Liver (tissue), 9 donors: Measurements from ENCODE around the gene MUS81. TPM values are rescaled to one million over a fixed set of nuclear protein-coding genes. Genes with fewer than 3 reads are reported as not detected.
"Not testable (repeated sequence)": the region's sequence is repeated elsewhere in the genome, so short reads cannot be mapped to it uniquely, and the experiment has no call there.

Experiments used
- DNase-seq: peaks from one replicate; pipeline ENCODE4 v3.0.0-alpha.2; 2017; ENCODE audit warnings: low spot score
- H3K27ac ChIP-seq, 2 donors: one replicate each; pipeline ENCODE4 v1.7.0; 2013; ENCODE audit warnings: inconsistent platforms in 2 of 2, low read length in 2 of 2, control low read depth in 1 of 2, low read depth in 1 of 2, mild to moderate bottlenecking in 1 of 2
- H3K27me3 ChIP-seq, 4 donors: one replicate each; pipeline versions ENCODE4 v1.6.1 to v1.7.0; 2013; ENCODE audit warnings: low read length in 3 of 4, inconsistent platforms in 1 of 4, mild to moderate bottlenecking in 1 of 4, moderate library complexity in 1 of 4; ENCODE audit not compliant: control insufficient read depth in 4 of 4, insufficient read depth in 4 of 4
- H3K36me3 ChIP-seq, 4 donors: one replicate each; pipeline versions ENCODE4 v1.6.1 to v1.7.0; 2013; ENCODE audit warnings: low read length in 3 of 4, mild to moderate bottlenecking in 3 of 4, low read depth in 1 of 4, moderate library complexity in 1 of 4; ENCODE audit not compliant: control insufficient read depth in 4 of 4, insufficient read depth in 3 of 4
- H3K4me1 ChIP-seq, 4 donors: one replicate each; pipeline versions ENCODE4 v1.6.1 to v1.7.0; 2013; ENCODE audit warnings: low read length in 3 of 4, mild to moderate bottlenecking in 3 of 4, moderate library complexity in 1 of 4; ENCODE audit not compliant: control insufficient read depth in 4 of 4, insufficient read depth in 4 of 4
- H3K4me3 ChIP-seq, 3 donors: one replicate each; pipeline versions ENCODE4 v1.6.1 to v1.7.0; 2013; ENCODE audit warnings: low read length in 3 of 3, control low read depth in 1 of 3, low read depth in 1 of 3, mild to moderate bottlenecking in 1 of 3
- H3K9ac ChIP-seq, 2 donors: one replicate each; pipeline ENCODE4 v1.7.0; 2013; ENCODE audit warnings: low read length in 2 of 2, mild to moderate bottlenecking in 2 of 2, moderate library complexity in 2 of 2, control low read depth in 1 of 2, low read depth in 1 of 2
- H3K9me3 ChIP-seq, 4 donors: one replicate each; pipeline versions ENCODE4 v1.6.1 to v1.7.0; 2013; ENCODE audit warnings: low read length in 3 of 4; ENCODE audit not compliant: control insufficient read depth in 4 of 4
- ATF3 ChIP-seq: IDR thresholded peaks from 2 replicates; pipeline ENCODE4 v1.6.1; 2016; ENCODE audit warnings: antibody characterized with exemption
- EGR1 ChIP-seq, 2 donors: IDR thresholded peaks; 2 replicates each; pipeline ENCODE4 v1.6.1; 2016 to 2018; ENCODE audit warnings: antibody characterized with exemption in 2 of 2, low read depth in 2 of 2
- FOXA1 ChIP-seq: IDR thresholded peaks from 2 replicates; pipeline ENCODE4 v1.6.1; 2016; ENCODE audit warnings: antibody characterized with exemption
- FOXA2 ChIP-seq: IDR thresholded peaks from 2 replicates; pipeline ENCODE4 v1.6.1; 2016; ENCODE audit warnings: antibody characterized with exemption
- GABPA ChIP-seq, 2 donors: IDR thresholded peaks in 1 of 2; conservative IDR thresholded peaks in 1 of 2; 2 replicates each; pipeline ENCODE4 v1.6.1; 2016; ENCODE audit warnings: antibody characterized with exemption in 2 of 2, mild to moderate bottlenecking in 1 of 2, moderate library complexity in 1 of 2
- HNF4A ChIP-seq, 2 donors: conservative IDR thresholded peaks; 2 replicates each; pipeline ENCODE4 v1.6.1; 2016; ENCODE audit warnings: antibody characterized with exemption in 2 of 2, mild to moderate bottlenecking in 2 of 2
- HNF4G ChIP-seq: IDR thresholded peaks from 2 replicates; pipeline ENCODE4 v1.6.1; 2016; ENCODE audit warnings: antibody characterized with exemption
- JUND ChIP-seq, 2 donors: IDR thresholded peaks; 2 replicates each; pipeline ENCODE4 v1.6.1; 2016; ENCODE audit warnings: antibody characterized with exemption in 2 of 2
- MAX ChIP-seq: IDR thresholded peaks from 2 replicates; pipeline ENCODE4 v1.6.1; 2016; ENCODE audit warnings: antibody characterized with exemption
- NR2F2 ChIP-seq: IDR thresholded peaks from 2 replicates; pipeline ENCODE4 v1.6.1; 2016; ENCODE audit warnings: antibody characterized with exemption
- RAD21 ChIP-seq, 2 donors: IDR thresholded peaks; 2 replicates each; pipeline ENCODE4 v1.6.1; 2016; ENCODE audit warnings: antibody characterized with exemption in 2 of 2, mild to moderate bottlenecking in 2 of 2
- REST ChIP-seq: IDR thresholded peaks from 2 replicates; pipeline ENCODE4 v1.6.1; 2016; ENCODE audit warnings: antibody characterized with exemption, mild to moderate bottlenecking
- RXRA ChIP-seq, 2 donors: IDR thresholded peaks; 2 replicates each; pipeline ENCODE4 v1.6.1; 2017 to 2018; ENCODE audit warnings: antibody characterized with exemption in 2 of 2, mild to moderate bottlenecking in 1 of 2
- SP1 ChIP-seq: IDR thresholded peaks from 2 replicates; pipeline ENCODE4 v1.6.1; 2018; ENCODE audit warnings: antibody characterized with exemption, mild to moderate bottlenecking
- TAF1 ChIP-seq: conservative IDR thresholded peaks from 2 replicates; pipeline ENCODE4 v1.6.1; 2016; ENCODE audit warnings: antibody characterized with exemption, mild to moderate bottlenecking
- YY1 ChIP-seq: IDR thresholded peaks from 2 replicates; pipeline ENCODE4 v1.6.1; 2016; ENCODE audit warnings: antibody characterized with exemption, mild to moderate bottlenecking
- WGBS: extraction: QIAGEN DNeasy Blood & Tissue Kit; methylation state at CpG from one replicate; pipeline ENCODE4 v1.1.7; 2013; 5-methylcytosine and 5-hydroxymethylcytosine counted together
- polyA plus RNA-seq, 2 donors: library from polyadenylated mRNA; stranded (reverse) in 1 of 2; unstranded in 1 of 2; fragments of 200-250 nt in 1 of 2; fragments of >200 nt in 1 of 2; fragmentation: Nextera tagmentation in 1 of 2; extraction: Ambion mirVana in 1 of 2; gene quantifications; one replicate each; pipeline versions ENCODE4 v1.2.1 to v1.2.3, GENCODE V29; 2013 to 2015
- total RNA-seq, 2 donors: library from RNA; depleted of rRNA; stranded (reverse); fragments of >200 nt; gene quantifications; one replicate each; pipeline ENCODE4 v1.2.3, GENCODE V29; 2014
- TF ChIP-seq, protein P1 (sequence below): fragments of 150-350 bp; IDR thresholded peaks from 2 replicates; pipeline ENCODE4 v1.5.1; 2017; ENCODE audit warnings: improper control_type of control experiment, low read depth, low read length; ENCODE audit not compliant: missing input control
- TF ChIP-seq, protein P2 (sequence below): IDR thresholded peaks from 2 replicates; pipeline ENCODE4 v1.6.1; 2016; ENCODE audit warnings: antibody characterized with exemption
- donor health status: healthy.
- donor health status: healthy.
- donor health status: healthy.
- donor health status: healthy.
- donor health status: healthy.

The MUS81 gene
- total and polyA plus RNA-seq, 4 donors: 11.0 to 24.7 (median 16.5) TPM

DNA sequence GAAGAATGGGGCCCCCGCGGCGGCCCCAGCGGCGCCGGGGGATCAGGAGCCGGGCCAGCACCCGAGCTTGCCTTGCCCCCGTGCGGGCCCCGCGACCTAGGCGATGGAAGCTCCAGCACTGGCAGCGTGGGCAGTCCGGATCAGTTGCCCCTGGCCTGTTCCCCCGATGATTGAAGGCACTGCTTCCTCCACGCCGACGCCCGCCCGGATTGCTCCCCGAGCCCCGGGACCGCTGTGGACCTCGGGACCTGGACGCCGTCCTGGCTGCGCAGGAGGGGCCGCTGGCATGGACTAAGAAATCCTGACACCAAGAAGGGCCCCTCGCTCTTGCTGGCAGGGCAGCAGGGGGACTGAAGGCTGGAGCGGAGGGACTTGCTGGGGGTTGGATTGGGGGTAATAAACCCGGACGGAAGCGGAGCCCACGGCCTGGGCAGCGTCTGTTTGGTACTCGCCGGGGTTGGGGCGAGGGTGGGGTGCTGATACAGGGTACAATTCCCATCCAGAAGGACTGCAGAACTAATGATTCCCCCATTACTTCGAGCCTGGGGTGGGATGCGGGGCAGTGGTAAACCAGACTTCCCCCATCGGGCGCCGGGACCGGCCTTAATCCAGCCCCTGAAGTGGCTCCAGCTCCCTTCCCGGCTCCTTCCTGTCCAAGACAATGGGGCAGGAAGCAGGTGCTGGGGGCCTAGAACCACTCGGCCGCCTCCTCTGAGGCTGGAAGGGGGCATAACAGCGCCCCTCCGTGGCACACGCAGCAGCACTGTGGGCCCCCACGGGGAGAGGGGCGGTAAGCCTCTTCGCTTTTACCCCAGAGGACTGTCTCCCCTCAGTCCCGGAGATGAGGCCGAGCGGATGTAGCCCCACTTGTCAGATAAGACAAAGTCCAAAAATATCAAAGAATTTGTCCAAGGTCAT is 31.2 kb downstream of the MUS81 start:
- H3K4me3 ChIP-seq: peak overlapping the region; percentile 32 to 70 (median 64)
- H3K9ac ChIP-seq: peak overlapping the region; percentile 3 to 44
- H3K36me3 ChIP-seq: no peaks in the 10 kb centered on the region
- H3K27me3 ChIP-seq: no peaks in the 10 kb centered on the region
- peak overlapping the region; percentile 83 to 89 for H3K27ac ChIP-seq
- 22% methylated on average over 57 of the region's 57 CpGs for WGBS
- no peak for DNase-seq
- peak; percentile 53 for TF ChIP-seq NR2F2
- no peak for TF ChIP-seq YY1
- TF ChIP-seq ATF3: no peak
- peak in 1 of 2 donors; percentile 10 for TF ChIP-seq RXRA (IDR thresholded peaks at IDR 0.05)
- TF ChIP-seq TAF1: no peak
- no peak for TF ChIP-seq GABPA (IDR thresholded peaks at IDR 0.05 in 1 of 2, conservative IDR thresholded peaks at IDR 0.05 in 1 of 2)
- no peak for TF ChIP-seq EGR1 (IDR thresholded peaks at IDR 0.05; ENCODE audit: low read depth in 2 of 2)
- TF ChIP-seq HNF4A (conservative IDR thresholded peaks at IDR 0.05): no peak
- no peak for TF ChIP-seq MAX
- no peak for TF ChIP-seq REST
- no peak for TF ChIP-seq RAD21 (IDR thresholded peaks at IDR 0.05)
- TF ChIP-seq, protein P1, sequence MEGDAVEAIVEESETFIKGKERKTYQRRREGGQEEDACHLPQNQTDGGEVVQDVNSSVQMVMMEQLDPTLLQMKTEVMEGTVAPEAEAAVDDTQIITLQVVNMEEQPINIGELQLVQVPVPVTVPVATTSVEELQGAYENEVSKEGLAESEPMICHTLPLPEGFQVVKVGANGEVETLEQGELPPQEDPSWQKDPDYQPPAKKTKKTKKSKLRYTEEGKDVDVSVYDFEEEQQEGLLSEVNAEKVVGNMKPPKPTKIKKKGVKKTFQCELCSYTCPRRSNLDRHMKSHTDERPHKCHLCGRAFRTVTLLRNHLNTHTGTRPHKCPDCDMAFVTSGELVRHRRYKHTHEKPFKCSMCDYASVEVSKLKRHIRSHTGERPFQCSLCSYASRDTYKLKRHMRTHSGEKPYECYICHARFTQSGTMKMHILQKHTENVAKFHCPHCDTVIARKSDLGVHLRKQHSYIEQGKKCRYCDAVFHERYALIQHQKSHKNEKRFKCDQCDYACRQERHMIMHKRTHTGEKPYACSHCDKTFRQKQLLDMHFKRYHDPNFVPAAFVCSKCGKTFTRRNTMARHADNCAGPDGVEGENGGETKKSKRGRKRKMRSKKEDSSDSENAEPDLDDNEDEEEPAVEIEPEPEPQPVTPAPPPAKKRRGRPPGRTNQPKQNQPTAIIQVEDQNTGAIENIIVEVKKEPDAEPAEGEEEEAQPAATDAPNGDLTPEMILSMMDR: no peak
- no peak for TF ChIP-seq FOXA2
- TF ChIP-seq, protein P2, sequence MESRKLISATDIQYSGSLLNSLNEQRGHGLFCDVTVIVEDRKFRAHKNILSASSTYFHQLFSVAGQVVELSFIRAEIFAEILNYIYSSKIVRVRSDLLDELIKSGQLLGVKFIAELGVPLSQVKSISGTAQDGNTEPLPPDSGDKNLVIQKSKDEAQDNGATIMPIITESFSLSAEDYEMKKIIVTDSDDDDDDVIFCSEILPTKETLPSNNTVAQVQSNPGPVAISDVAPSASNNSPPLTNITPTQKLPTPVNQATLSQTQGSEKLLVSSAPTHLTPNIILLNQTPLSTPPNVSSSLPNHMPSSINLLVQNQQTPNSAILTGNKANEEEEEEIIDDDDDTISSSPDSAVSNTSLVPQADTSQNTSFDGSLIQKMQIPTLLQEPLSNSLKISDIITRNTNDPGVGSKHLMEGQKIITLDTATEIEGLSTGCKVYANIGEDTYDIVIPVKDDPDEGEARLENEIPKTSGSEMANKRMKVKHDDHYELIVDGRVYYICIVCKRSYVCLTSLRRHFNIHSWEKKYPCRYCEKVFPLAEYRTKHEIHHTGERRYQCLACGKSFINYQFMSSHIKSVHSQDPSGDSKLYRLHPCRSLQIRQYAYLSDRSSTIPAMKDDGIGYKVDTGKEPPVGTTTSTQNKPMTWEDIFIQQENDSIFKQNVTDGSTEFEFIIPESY: no peak
- no peak for TF ChIP-seq HNF4G
- TF ChIP-seq JUND (IDR thresholded peaks at IDR 0.05): no peak
- no peak for TF ChIP-seq SP1
- no peak for TF ChIP-seq FOXA1
- no peaks in the 10 kb centered on the region for H3K9me3 ChIP-seq
- peaks cover 10 to 42% (median 30%) of the 10 kb centered on the region in 4 donors for H3K4me1 ChIP-seq

DNA sequence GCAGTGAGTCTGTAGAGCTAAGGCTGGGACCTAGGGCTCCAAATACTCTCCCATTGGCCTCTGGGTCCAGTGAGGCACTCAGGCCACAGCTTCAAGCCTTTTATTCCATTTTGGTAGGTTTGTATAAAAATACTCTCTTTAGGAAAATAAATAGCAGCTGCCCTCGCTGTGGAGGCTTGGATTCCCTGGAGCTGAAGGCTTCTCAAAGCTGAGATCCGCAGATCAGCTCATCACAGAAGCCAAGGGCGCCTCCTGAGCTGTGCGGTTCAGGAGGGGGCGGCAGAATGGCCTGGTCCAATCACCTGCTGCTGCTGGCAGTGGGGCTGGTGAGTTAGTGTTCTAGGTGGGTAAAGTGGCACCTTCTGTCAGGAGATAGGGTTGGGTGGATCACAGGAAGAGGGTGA is 31.9 kb downstream of the MUS81 start:
- 78% methylated on average over 5 of the region's 5 CpGs for WGBS
- DNase-seq, H3K27me3 ChIP-seq, H3K9ac ChIP-seq, H3K36me3 ChIP-seq, H3K9me3 ChIP-seq: not testable (repeated sequence)
- Histone ChIP-seq H3K27ac (peak overlapping the region; percentile 83 to 89), H3K4me1 (peaks cover 10 to 42% (median 30%) of the 10 kb centered on the region in 4 donors), H3K4me3 (peak overlapping the region in 1 of 3 donors; percentile 64)
